ENCODE results near the gene LIN9.

Gene LIN9

DNA sequence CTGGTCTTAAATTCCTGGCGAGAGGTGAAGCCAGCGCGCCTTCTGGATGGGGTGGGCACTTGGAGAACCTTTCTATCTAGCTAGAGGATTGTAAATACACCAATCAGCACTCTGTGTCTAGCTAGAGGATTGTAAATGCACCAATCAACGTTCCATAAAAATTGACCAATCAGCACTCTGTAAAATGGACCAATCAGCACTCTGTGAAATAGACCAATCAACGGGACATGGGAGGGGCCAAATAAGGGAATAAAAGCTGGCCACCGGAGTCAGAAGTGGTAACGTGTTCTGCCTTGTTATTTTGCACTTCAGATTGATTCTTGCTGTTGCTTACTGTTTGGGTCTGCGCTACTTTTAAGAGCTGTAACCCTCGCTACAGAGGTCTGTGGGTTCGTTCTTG lies 12.0 kb upstream of the LIN9 start:
- no peak for DNase-seq (ENCODE audit: low read depth in 2 of 2)

DNA sequence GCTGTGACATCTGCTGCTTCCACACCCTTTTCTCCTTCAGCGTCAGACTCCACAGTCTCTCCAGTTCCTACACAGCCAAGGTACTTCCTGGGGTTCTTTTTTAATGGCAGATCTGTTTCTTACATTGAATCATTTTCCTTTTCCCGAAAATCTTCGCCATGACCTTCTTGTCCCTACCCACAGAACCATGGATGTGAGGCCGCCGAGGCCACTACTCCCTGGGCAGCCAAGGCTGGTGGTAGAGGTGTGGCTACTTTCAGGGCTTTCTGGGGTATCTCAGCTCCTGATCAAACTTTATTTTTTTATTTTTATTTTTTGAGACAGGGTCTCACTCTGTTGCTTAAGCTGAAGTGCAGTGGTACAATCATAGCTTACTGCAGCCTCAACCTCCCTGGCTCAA lies 9.5 kb upstream of the LIN9 start:
- DNase-seq (ENCODE audit: low read depth in 2 of 2), result no peak

DNA sequence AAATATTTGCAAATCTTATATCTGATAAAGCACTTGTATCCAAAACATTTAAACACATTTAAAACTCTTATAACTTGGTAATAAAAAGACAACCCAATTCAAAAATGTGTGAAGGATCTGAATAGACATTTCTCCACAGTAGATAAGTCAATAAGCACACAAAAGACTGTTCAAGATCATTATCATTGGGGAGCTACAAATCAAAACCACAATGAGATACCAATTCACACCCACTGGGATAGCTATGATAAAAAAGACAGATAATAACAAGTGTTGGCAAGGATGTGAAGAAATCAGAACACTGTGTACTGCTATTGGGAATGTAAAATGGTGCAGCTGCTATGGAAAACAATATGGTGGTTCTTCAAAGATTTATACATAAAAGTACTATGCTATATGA lies 5.1 kb upstream of the LIN9 start:
- DNase-seq (ENCODE audit: low read depth in 2 of 2), result no peak

DNA sequence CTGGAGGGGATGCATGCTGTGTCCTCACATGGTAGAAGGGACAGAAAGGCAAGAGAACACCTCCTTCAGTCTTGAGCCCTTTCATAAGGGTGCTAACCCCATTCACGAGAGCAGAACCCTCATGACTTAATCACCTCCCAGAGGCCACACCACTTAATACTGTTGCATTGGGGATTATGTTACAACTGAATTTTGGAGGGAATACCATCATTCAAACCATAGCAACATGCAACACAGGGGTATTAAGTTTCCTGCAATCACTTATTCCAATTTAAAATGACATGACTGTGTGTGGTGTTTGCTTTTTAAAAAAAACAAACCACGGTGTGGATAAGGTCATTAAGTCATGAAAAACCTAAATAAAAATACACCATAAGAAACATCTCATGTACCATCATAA lies 3.1 kb upstream of the LIN9 start:
- DNase-seq (ENCODE audit: low read depth in 2 of 2), result no peak

DNA sequence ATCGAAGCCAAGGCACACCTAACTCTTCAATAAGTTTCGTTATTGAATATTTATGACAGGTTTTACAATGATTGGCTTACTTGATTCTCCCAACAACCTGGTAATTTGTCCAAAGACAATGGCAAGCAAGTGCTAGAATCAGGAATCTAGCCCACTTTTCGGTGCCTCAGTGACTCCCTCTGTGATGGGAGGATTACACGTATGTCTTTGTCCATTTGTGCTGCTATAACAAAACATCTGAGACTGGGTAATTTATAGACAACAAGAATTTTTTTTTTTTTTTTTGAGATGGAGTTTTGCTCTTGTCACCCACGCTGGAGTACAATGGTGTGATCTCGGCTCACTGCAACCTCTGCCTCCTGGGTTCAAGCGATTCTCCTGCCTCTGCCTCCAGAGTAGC lies 2.4 kb upstream of the LIN9 start:
- no peak for DNase-seq (ENCODE audit: low read depth in 2 of 2)

DNA sequence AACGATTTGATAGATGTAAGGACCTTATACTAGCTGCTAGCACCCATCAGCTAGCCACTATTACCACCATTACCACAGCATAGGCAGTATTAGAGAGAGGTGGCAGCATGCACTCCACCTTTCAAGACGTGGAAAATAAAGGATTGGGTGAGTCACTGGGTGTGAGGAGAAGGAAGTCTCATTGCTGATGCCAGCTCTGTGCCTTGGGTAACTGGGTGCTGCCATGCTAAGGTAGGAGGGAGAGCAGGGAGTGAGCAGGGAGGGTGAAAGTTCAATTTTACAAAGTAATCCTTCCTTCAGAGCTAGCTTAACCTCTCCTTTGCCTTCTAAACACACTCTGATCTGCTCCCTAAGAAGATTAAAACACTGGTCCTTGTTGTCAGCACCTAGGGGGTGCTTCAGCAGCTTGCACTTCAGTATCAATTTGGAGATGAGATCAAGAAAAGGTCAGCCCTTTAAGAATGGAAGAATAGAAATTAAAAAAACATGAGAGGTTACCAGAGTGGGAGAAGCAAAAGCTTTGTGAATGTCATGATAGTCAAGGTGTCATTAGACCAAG lies 1.8 kb upstream of the LIN9 start:
- no peak for DNase-seq (ENCODE audit: low read depth in 2 of 2)

DNA sequence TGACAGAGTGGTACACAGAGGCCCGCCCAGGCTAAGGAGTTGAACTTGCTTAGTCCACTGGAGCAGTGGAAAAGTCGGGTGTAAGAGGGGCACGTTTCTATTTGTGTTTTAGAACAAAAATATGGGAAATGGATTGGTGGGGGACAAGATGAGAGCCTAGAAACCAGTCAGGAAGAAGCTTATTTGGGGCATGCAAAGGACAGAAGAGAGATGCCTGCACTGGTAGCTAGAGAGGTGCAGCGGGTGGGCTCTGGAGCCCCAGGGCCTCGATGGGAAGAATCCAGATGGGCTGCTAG lies 1.2 kb upstream of the LIN9 start:
- DNase-seq (ENCODE audit: low read depth in 2 of 2), result no peak

DNA sequence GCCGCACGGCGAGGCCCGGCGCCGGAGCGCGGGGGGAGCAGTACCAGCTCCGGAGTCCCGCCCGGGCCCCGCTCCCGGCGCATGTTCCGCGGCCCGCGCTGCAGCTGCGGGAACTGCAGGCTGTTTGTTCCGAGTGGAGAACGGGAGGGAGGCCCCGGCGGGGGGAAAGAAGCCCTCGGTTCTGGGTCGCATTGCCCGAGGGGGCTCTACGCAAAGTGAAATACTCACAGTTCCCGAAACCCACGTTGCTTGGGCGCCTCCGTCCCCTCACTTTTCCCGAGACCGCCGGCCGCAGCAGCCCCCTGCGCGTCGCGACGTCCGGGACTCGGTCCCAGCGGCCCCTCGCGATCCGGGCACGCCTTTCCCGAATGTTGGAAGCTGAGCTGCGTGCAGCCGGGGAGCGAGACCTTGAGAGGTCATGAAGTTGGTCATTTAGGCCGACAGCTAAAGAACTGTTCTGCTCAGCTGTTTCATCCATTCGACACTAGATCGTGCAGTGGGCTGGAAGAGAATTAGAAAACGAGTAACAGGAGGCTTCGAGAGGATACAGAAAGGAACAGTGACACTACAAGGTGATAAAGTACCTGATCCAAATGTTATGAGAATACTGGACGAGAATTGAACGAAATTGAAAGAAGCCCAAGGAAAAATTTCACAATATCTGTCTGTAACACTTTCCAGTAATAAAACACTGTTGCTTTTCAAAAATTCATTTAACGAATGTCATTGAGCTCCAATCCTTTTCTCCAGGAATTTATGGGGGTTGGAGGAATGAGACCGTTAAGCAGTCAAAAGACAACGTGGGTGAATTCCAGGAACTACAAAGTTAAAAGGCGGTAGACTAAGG lies 657 bp upstream of the LIN9 start:
- DNase-seq (ENCODE audit: low read depth in 2 of 2), result no peak

DNA sequence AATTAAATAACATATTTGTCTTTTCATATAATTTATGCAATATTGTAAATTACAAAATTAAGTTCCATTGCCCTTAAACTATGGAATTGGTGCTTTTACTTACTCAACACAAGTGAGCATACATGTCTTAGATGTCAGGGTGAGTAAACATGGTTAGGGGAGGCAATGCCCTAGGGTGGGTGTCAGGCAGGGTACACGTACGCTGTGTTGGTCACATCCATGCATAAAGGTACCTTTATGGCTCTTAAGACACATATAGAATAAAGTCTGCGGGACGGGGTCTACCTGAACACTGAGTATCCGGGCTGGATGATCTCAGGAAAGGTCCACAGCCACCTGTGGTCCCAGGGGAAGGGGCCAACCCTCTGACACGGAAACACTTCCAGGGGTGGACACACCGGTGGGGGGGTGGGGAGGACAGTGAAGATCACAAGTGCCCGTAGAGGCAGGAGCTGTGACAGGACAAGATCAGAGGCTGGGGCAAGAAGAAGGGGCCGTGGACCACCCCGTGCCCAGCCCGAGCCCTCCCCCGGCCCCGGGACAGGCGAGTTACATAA lies 720 bp downstream of the LIN9 start:
- peak in 1 of 2 donors; percentile 13 for DNase-seq (ENCODE audit: low read depth in 2 of 2)

DNA sequence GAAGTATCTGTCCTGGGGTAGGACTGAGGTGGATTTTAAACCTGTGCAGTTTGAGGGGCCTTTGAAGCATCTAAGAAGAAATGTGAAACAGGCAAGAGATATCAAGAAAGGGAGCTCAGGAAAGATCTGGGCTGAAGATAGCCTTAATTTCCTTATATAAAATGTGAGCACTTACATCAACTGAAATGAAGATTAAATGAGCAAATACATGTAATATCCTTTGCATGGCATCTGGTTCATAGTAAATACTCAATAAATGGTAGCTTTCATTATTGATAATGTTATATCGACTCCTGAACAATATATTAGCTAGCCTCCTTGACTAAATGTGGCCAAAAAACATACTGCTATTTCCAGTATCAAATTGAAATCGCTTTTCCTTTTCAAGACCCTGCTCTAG lies 2.5 kb downstream of the LIN9 start:
- DNase-seq (ENCODE audit: low read depth in 2 of 2), result no peak

DNA sequence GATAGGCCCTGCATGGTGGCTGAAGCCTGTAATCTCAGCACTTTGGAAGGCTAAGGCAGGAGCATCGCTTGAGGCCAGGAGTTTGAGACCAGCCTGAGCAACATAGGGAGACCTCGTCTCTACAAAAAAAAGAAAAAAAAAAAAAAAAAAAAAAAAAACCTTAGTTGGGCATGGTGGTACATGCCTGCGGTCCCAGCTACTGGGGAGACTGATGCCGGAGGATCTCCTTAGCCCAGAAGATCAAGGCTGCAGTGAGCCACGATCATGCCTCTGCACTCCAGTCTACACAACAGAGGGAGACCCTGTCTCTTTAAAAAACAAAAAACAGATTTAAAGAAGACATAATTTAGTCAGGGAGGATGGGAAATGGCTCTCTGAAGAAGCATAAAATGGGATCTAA lies 3.8 kb downstream of the LIN9 start:
- no peak for DNase-seq (ENCODE audit: low read depth in 2 of 2)

DNA sequence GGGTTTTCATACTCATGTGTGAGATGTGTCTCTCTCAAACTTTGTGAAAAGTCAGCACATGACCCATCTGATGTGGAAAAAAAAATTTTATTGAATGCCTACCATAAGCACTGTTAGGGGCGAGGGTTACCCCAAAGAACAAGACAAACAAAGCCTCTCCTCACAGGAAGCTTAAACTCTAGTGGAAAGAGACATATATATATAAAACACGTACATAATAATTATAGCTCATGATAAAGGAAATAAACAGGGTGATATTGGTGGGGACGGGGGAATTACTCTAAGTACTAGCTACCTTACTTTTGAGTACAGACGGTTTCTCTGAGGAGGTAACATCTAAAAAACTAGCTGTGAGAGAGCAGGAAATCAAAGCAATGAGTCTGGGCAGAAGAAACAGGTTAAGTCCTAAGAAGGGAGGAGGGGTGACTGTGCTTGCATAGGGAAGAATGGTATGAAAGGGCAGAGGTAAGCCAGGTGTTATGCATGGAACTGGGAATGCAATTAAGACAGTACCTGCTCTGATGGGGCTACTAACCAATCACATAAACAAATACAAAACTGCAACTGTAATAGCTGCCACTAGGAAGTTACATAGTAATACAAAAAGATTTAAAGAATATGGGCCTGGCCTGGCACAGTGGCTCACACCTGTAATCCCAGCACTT lies 4.5 kb downstream of the LIN9 start:
- no peak for DNase-seq (ENCODE audit: low read depth in 2 of 2)

DNA sequence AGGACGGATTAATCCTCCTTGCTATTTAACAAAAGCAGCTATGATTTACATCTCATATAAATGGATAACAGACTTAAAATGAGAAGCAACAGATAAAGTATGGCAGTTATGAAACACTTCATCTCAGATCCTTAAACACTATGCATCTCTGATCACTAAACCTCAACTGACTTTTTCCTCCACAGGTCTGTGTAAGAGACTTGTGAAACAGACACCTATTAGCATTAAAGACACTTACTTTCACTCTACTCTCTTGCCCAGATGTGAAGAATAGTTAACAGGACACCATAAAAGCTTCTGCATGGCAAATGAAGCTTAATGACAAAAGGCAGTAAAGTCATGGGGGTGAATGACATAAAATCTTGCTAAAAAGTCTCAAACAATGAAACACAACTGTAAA lies 6.2 kb downstream of the LIN9 start:
- DNase-seq (ENCODE audit: low read depth in 2 of 2), result no peak

DNA sequence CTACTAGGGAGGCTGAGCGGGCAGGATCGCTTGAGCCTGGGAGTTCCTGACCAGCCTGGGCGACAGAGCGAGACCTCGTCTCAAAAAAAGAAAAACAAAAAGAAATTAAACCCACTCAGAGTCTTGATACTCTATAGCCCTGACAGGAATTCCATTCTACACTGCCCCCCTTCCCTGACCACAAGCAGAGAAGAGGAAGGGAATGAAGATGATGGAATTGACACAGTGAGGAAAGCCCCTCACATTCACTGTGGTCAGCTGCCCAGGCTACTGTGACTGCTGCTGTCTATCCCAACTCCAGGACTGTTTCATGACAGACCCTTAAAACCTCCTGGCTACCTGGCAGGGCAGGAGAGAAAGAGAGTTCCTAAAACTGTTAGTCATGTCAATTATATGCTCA lies 12.1 kb downstream of the LIN9 start:
- DNase-seq (ENCODE audit: low read depth in 2 of 2), result no peak

DNA sequence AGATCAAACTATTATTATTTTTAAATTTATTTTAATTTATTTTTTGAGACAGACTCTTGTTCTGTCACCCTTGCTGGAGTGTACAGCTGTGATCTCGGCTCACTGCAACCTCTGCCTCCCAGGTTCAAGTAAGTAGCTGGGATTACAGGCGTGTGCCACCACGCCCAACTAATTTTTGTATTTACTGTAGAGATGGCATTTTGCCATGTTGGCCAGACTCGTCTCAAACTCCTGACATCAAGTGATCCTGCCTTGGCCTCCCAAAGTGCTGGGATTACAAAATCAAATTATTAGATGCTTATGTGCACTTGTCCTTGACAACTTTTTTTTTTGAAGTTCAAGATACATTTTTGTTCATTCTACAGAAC lies 15.4 kb downstream of the LIN9 start:
- DNase-seq (ENCODE audit: low read depth in 2 of 2), result no peak

DNA sequence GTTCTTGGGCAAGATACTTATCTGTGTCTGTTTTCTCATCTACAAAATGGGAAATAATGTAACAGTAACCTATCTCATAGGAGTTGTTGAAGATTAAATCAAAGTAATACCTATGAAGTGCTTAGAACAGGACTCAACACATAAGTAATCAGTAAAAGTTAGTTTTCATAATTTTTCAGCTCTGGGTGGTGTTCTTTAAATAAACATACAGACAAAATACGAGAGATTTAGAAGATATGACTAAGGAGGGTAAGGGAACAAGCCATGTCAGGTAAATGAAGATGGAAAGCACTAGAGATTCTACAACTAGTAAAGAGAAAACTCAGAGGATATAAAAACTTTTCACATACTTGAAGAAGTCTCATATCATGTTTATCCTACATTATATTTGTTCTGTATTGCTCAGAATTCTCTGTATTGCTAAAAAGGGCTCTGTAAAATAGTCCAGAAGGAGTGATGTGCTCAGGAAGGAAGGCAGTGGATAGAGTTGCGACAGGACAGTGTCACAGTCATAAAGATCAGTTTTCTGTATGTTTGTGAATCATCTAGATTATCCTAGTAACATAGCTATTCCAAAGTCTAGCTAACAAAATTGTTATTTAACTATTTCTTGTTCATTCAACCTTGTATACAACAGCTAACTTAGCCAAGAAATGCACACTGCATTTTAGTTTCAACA lies 16.0 kb downstream of the LIN9 start:
- no peak for DNase-seq (ENCODE audit: low read depth in 2 of 2)

DNA sequence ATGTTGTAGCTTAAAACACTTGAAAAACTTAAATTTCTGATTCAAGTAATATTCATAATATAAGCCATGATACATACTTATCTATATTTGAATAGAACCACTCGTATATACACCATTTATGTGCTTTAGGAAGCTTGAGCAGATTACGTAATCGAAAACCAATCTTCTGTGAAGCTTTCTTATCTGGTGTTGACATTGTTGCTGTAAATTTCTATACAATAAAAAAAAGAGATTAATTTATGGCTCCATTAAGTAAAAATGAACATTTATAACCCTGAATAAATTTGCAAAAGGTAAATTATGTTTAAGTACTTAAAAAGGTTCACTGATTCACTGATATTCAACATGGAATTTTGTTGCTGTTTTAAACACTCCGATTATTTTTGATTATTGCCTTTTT lies 21.4 kb downstream of the LIN9 start:
- no peak for DNase-seq (ENCODE audit: low read depth in 2 of 2)

DNA sequence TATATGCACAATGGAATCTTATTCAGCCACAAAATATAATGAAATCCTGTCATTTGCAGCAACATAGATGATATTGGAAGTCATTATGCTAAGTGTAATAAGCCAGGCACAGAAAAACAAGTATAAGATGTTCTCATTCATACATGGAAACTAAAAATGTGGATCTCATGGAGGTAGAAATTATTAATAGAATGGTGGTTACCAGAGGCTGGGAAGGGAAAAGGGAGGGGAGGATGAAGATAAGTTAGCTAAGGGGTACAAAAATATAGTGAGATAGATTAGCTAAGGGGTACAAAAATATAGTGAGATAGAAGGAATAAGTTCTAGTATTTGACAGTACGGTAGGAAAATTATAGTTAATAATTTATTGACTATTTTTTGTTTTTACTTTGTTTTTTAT lies 27.9 kb downstream of the LIN9 start:
- DNase-seq (ENCODE audit: low read depth in 2 of 2), result no peak

DNA sequence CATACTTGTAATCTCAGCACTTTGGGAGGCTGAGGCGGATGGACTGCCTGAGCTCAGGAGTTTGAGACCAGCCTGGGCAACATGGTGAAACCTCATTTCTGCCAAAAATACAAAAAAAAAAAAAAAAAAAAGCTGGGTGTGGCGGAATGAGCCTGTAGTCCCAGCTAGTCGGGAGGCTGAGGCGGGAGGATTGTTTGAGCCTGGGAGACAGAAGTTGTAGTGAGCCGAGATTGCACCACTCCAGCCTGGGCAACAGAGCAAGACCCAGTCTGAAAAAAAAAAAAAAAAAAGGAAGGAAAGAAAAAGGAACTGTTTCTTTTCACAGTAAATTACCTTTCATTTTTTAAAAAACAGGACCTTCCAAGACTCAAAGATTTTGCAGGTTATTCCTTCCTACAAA lies 29.5 kb downstream of the LIN9 start:
- no peak for DNase-seq (ENCODE audit: low read depth in 2 of 2)

DNA sequence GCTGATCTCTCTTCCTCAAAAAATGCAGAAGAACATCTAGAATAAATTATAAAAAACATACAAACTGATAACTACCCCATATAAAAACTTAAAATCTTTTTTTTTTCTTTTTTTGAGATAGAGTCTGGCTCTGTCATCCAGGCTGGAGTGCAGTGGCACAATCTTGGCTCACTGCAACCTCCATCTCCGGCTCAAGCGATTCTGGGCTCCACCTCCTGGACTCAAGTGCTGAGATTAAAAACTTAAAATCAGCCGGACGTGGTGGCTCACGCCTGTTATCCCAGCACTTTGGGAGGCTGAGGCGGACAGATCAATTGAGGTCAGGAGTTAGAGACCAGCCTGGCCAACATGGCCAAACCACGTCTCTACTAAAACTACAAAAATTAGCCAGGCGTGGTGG lies 31.1 kb downstream of the LIN9 start:
- no peak for DNase-seq (ENCODE audit: low read depth in 2 of 2)

DNA sequence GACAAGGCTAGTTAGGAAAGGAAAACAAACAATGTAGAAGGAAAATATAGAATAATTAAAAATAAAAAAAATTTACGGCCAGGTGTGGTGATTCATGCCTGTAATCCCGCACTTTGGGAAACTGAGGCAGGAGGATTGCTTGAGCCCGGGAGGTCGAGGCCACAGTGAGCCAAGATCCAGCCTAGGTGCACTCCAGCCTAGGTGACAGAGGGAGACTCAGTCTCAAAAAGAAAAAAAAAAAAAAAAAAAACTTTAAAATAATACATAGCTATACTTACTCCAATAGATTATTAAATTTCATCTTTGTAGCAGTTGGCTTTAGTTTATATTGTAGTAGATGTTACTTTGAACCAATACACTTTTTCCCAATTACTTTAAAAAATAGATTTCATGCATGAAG lies 32.0 kb downstream of the LIN9 start:
- no peak for DNase-seq (ENCODE audit: low read depth in 2 of 2)

DNA sequence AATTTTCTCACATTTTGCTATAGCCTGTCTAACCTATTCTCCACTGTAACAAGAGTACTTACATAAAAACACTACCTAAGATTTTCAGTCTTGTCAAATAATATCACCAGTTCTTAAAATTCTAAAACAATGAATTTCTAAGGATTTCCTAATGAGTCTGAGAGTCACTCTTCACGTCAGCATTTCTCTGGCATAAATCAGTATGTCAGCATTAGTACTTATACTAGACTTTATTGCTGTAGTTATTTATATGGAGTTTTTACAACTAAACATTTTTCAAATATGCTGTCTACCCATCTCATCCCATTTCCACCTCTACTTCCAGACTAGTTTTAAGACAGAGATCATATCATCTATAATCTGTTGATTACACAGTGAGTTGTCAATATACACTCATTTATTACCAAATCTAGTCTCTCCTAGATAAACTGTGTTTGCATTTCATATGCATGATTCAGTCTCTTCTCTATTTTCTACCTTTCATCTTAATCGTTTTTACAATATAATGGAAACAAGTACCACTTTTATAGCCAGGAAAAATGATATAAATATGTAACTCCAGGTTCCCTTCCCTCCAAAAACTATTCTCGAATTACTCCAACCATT lies 32.8 kb downstream of the LIN9 start:
- no peak for DNase-seq (ENCODE audit: low read depth in 2 of 2)

Data from stimulated activated CD8-positive, alpha-beta memory T cell treated with anti-CD3 and anti-CD28 coated beads, Interleukin-2, amount 100 ng/mL, for 48 hours (primary cell).